Activated CD4-positive, alpha-beta T cell treated with anti-CD3 and anti-CD28 coated beads, Interleukin-2, Interleukin-6, amounts not matched to agents 100 ng/mL and 50 ng/mL, durations not matched to agents 16 hours and 8 hours (primary cell): Measurements from ENCODE around the gene HIRIP3.
"Not testable (repeated sequence)": the region's sequence is repeated elsewhere in the genome, so short reads cannot be mapped to it uniquely, and the experiment has no call there.

Experiments used
- DNase-seq: peaks from one replicate; pipeline ENCODE4 v3.0.0-alpha.2; 2020

HIRIP3 gene

GRCh38 chr16:29995324-29995910 lies at the start of gene HIRIP3:
Gene HIRIP3, minus strand, starts transcription at chr16:29995617. Its CDS starts 12 bp downstream, at chr16:29995605.
- peak; percentile 93 for DNase-seq

DNA sequence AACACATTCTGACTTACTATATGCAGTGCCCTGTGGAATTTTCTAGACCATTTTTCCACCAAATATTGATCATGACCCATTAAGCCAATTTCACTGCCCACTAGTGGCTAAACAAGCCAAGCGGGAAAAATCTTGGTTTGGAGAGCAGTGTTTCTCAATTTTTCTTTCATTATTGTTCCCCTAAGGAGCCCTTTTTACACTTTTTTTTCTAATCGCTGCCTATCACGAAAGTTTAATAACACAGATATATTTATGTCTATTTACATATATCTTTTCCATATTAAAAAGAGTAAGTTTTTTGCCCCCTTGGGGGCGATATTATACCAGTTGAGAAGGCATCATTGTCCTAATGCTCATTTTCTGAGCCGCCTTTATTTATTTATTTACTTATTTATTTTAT lies 46.4 kb upstream of the HIRIP3 start:
- DNase-seq = no peak

- DNase-seq = not testable (repeated sequence)
Observed at GRCh38 chr16:30040690-30041089, 45.3 kb upstream of the HIRIP3 start.

DNA sequence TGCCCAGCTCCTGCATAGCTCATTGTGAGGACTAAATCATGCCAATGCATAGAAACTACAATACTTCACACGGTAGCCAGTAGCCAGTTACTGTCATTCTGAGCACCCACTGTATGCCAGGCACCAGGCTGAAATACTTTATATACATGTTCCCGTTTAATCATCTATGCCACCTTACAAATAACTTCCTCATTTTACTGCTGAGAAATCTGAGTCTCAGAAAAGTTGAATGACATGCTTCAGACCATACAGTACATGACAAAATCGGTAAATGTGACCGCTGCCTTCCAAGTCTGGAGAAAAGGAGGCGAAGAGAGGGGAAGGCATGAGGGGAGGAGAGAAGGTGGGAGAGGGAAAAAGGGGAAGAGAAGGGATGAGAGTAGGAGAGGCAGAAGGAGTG lies 44.8 kb upstream of the HIRIP3 start:
- no peak for DNase-seq

DNA sequence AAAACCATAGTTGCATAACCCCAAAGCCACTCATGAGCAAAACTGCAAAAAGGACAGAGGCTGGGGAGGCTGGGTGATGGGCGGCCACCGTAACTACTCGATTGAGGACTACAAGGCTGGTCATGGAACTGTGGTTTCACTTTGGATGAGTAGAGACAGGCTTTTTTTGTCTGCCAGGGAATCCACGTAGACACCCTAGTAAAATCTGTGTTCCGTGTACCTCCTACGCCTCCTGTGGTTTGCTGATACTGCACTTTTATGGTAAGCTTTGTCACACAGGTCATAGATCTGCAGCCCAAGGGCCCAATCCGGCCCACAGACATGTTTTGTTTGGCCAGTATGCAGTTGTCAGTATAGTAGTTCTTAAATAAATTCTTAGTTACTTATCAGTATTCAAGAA lies 37.9 kb upstream of the HIRIP3 start:
- peak; percentile 24 for DNase-seq

DNA sequence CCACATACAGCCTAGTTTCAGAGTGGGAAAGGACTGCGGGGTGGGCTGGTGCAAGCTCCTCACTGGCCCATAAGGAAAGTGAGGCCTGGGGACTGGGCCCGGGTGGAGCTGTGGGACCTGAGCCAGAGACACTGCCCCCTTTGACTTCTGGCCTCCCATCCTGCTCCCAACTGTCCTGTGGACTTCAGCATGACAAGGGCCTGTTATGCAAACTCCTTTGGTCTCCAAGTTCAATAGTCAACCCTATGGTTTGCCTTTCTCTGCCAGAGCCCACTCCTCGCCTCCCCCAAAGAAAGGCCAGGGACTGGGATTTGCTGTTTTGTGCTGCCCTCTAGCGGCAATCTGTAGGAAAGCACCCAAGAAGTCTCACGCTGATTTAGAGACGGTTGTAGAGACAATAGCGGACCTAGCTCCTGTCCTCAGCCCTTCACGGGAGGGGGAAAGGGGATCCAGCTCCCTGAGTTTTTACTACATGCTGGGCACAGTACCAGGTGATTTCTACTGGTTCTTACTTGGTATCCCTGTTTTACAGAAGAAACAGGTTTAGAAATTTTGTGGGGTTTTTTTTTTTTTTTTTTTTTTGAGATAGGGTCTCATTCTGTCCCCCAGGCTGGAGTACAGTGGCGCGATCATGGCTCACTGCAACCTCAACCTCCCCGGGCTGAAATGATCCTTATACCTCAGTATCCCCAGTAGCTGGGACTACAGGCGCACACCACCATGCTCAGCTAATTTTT lies 36.8 kb upstream of the HIRIP3 start:
- peak; percentile 81 for DNase-seq

DNA sequence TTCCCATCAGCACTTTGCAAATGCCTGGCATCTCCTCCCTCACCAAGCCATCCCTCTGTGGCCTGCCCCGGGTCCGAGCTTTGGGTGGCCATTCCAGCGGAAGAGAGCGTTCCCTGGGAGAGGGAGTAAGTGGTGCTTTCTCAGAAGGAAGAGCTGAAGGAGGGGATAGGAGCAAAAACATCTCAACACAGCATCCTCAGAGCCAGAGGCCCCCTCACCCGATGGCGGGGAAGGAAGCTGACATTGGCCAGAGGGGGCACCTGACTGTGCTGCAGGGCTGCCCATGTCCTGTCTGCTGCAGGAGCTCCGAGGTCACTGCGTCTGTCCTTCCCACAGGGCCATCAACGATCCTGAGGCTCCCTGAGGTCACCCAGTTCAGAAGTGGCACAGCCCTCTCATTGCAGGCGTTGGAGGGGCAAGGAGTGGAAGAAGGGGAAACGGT lies 36.1 kb upstream of the HIRIP3 start:
- DNase-seq = no peak

GRCh38 chr16:30030841-30031413 lies 35.5 kb upstream of the HIRIP3 start, which contains the start of gene TLCD3B:
Gene TLCD3B, minus strand, starts transcription at chr16:30031271. Its CDS starts 744 bp downstream, at chr16:30030527.
- DNase-seq = no peak

DNA sequence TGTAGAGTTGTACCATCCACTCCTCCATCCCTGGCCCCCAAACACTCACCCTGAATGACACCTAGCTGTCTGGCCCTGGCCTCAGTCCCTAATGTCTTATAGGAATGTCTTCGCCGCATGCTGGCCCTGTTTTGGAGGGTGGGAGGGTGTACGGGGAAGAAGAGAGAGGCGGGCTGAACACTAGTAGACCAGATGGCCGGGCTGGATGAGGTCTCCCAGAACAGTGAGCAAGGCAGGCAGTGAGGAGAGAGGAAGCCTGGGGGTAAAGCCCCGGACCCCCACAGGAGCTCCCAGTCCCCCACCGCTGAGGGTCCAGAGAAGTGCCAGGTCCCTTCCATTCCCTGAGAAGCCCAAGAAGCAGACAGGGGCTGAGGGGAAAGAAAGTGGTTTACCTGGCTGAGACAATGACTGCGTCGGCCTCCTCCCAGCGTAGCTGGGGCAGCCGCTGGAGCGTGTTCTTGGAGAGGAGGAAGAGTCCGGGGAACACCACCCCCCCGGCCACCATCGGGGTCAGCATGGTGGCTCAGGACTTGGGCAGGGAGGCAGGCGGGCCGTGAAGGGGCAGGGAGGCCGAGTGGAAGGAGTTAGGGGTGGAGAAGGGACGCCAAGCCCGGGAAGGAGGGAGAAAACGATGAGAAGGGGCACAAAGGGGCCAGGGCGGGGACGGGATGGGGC lies 34.7 kb upstream of the HIRIP3 start:
- no peak for DNase-seq

DNA sequence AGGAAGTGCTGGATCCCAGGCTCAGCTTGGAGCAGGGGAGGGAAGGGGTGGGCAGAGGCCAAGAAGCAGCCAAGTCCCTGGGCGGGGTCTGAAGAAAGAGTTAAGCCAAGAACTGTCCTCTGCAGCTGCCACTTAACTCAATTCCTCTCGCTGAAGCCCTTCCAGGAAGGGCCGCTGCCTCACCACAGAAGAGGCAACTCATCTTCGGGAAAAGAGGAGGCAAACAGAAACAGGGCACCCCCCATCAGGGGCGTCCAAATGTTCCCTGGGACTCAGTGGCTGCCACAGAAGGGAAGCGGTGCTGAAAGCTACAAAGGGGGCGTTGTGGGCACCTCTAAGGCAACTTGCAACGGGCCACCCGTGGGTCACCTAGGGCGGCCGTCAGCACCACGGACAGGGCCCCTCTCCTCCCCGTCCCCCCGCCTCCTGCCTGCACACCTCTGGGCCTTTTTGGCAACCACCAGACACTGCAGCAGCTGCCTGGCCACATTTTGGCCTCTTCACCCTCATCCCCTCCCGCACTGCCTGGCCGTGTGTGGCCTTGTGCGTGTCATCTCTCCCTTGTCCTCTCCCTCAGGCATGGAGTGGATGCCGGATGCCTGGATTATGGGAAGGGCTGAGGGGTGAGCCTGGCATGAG lies 33.1 kb upstream of the HIRIP3 start:
- no peak for DNase-seq

DNA sequence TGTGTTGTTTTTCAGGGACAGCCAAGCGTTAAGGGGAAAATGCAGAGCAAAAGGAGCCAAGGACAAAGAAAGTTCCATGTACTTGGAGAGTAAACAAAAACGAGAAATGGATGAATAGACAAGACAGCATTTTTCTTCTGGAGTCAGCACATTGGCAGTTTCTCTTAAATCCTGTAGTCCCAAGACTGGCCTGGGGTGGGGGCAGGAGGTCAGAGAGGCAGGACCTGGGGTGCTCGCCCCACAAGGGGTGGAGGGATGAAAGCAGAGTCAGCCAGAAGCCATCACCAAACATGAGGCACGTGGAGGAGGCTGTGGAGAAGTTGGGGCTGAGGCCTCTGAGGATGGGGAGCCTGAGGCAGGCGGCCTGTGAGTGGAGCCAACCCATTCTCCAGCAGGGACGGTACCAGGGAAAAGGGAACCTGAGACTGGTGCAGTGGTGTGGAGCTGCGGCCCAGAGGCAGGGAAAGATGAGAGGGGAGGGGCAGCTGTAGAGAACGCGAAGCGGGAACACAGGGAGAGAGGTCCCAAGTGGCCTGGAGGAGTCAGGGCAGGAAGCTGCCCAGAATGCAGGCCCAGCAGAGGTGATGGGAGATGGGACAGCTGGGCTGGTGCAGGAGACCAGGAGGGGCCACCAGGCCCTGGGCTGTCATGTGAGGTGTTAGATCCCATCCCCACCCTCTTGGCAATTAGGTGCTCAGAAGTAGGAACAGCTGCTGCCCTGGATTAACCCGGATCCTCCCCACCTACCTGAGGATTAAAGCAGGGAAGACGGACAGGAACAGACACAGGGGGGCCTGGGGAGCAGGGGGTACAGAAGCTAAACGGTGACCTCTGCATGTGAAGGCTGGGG lies 32.4 kb upstream of the HIRIP3 start:
- no peak for DNase-seq

DNA sequence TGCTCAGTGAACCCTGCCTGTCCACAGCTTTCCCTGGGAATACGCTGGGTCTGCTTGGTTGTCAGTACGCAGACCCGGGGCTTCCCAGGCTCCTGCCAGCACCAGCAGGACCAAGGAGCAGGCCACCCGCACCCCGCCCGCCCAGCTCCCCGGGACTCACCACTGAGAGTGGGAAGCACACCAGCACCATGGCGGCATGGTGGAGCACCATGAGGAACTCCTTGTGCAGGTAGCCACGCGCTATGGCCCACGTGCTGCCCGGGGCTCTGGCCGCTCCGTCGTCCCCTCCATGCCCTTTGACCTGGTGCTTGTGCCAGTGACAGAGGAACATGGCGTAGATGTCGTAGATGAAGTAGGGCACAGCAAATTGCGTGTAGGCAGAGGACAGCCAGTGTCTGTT lies 31.0 kb upstream of the HIRIP3 start:
- DNase-seq = no peak

DNA sequence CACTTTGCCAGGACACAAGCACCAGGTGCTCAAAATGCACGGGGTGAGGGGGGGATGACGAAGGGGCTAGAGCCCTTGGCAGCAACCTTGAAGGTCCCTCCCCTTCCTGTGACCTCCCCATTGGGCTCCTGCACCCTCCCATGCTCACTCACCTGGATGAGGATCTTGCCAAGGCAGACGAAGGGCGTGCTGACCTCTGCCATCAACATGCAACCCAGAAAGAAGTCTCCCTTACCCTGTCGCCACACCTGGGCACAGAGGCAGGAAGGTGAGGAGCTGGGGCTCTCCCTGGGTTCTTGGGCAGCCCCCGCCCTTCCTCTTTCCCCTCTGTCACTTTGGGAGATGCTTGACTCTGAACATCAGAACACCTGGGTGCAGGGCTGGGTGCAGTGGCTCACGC lies 30.2 kb upstream of the HIRIP3 start:
- no peak for DNase-seq

GRCh38 chr16:30025156-30025555 lies 29.7 kb upstream of the HIRIP3 start:
- no peak for DNase-seq

DNA sequence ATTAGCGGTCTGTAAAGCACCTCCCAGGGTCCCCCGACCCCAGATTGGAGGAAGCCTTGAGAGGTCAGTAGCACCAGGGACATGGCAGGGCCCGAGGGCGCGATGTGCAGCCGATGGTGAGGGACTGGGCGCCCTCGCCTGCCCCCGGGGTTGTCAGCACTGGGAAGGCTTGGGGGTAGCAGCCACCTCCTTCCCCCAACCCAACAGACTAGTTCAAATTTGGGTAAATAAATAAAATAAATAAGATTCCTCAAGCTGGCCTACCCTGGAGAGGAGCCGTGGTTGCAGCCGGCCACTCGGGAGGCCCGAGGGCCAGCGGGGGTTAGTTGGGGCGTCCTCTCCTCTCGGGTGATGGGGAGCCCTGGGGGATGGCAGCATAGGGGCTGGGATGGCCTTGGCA lies 29.0 kb upstream of the HIRIP3 start:
- DNase-seq = no peak

- no peak for DNase-seq
Observed at GRCh38 chr16:30023586-30023985, 28.2 kb upstream of the HIRIP3 start.

DNA sequence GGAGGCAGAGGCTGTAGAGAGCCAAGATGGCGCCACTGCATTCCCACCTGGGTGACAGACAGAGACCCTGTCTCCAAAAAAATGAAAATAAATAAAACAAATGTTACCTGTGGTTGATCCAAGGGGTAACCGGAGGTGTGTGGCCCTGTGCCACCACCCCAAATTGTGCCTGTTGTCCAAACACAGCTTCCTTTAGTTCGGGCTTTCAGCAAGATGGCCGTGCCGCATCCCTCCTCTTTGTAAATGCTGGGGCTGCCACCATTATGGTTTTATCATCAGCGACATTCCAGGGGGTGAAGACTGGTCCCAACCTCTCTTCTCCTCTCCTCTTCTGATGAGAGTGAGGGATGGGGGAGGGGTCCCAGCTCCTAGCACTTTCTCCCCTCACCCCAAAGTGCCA lies 27.5 kb upstream of the HIRIP3 start, which contains the start of gene C16orf92:
Gene C16orf92 (plus strand): TSS at position 312 of the 400 bp plus-strand sequence. CDS start 143 bp downstream, outside the sequence.
- DNase-seq = no peak

GRCh38 chr16:30018731-30019158 lies 23.3 kb upstream of the HIRIP3 start:
- DNase-seq = no peak

DNA sequence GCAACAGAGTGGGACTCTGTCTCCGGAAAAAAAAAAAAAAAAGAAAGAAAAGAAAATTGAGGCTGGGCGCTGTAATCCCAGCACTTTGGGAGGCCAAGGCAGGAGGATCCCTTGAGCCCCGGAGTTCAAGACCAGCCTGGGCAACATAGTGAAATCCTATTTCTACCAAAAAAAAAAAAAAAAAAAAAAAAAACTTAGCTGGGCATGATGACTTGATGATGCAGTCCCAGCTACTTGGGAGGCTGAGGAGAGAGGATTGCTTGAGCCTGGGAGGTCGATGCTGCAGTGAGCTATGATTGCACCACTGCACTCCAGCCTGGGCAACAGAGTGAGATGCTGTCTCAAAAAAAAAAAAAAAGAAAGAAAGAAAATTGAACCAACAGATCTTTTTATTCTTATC lies 22.5 kb upstream of the HIRIP3 start:
- not testable (repeated sequence) for DNase-seq

DNA sequence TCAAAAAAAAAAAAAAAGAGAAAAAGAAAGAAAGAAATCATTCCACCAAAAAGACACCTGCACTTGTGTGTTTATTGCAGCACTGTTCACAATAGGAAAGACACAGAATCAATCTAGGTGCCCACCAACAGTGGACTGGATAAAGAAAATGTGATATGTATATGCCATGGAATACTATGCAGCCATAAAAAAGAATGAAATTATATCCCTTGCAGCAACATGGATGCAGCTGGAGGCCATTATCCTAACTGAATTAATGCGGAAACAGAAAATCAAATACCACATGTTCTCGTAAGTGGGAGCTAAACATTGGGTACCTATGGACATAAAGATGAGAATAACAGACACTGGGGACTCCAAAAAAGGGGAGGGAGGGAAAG lies 21.9 kb upstream of the HIRIP3 start:
- DNase-seq = no peak

GRCh38 chr16:30016555-30017276 lies 21.3 kb upstream of the HIRIP3 start:
- DNase-seq = no peak
